NCI-H128 (cell line): ENCODE measurements around the gene THSD7B.
"Not testable (repeated sequence)": the region's sequence is repeated elsewhere in the genome, so short reads cannot be mapped to it uniquely, and the experiment has no call there.

Experiments
- DNase-seq: peaks from one replicate; lab custom pipeline; 2025; ENCODE audit not compliant: unreplicated experiment; lab: John Stamatoyannopoulos, UW

THSD7B gene

GRCh38 chr2:136927156-136927555 lies 161.8 kb downstream of the THSD7B start:
- DNase-seq = no peak

- DNase-seq = no peak
Observed at GRCh38 chr2:136929531-136929930, 164.2 kb downstream of the THSD7B start.

GRCh38 chr2:136932700-136933099 lies 167.4 kb downstream of the THSD7B start:
- DNase-seq = no peak

- no peak for DNase-seq
Observed at GRCh38 chr2:136935119-136935518, 169.8 kb downstream of the THSD7B start.

GRCh38 chr2:136956050-136956449 lies 190.7 kb downstream of the THSD7B start:
- DNase-seq = no peak

- no peak for DNase-seq
Observed at GRCh38 chr2:136957044-136957443, 191.7 kb downstream of the THSD7B start.

- DNase-seq = no peak
Observed at GRCh38 chr2:136962105-136962725, 196.9 kb downstream of the THSD7B start.

- no peak for DNase-seq
Observed at GRCh38 chr2:136966485-136966884, 201.1 kb downstream of the THSD7B start.

GRCh38 chr2:136980303-136980702 lies 215.0 kb downstream of the THSD7B start:
- no peak for DNase-seq

GRCh38 chr2:136981689-136982088 lies 216.3 kb downstream of the THSD7B start:
- DNase-seq = not testable (repeated sequence)

- no peak for DNase-seq
Observed at GRCh38 chr2:136985044-136985443, 219.7 kb downstream of the THSD7B start.

- no peak for DNase-seq
Observed at GRCh38 chr2:136986605-136987221, 221.4 kb downstream of the THSD7B start.

- DNase-seq = no peak
Observed at GRCh38 chr2:136990316-136990715, 225.0 kb downstream of the THSD7B start.

GRCh38 chr2:136994793-136995192 lies 229.4 kb downstream of the THSD7B start:
- DNase-seq = no peak

GRCh38 chr2:136997557-136997956 lies 232.2 kb downstream of the THSD7B start:
- DNase-seq = no peak

GRCh38 chr2:137000811-137001210 lies 235.5 kb downstream of the THSD7B start:
- DNase-seq = no peak

- DNase-seq = no peak
Observed at GRCh38 chr2:137002896-137003295, 237.6 kb downstream of the THSD7B start.

GRCh38 chr2:137005210-137005609 lies 239.9 kb downstream of the THSD7B start:
- no peak for DNase-seq

GRCh38 chr2:137007938-137008337 lies 242.6 kb downstream of the THSD7B start:
- no peak for DNase-seq

GRCh38 chr2:137009953-137010352 lies 244.6 kb downstream of the THSD7B start:
- no peak for DNase-seq

- DNase-seq = no peak
Observed at GRCh38 chr2:137020452-137021196, 255.3 kb downstream of the THSD7B start.

GRCh38 chr2:137021763-137022162 lies 256.4 kb downstream of the THSD7B start:
- DNase-seq = no peak
